Measurements from ENCODE around the gene PEX26.
"Not testable (repeated sequence)": the region's sequence is repeated elsewhere in the genome, so short reads cannot be mapped to it uniquely, and the experiment has no call there.

The PEX26 gene

DNA sequence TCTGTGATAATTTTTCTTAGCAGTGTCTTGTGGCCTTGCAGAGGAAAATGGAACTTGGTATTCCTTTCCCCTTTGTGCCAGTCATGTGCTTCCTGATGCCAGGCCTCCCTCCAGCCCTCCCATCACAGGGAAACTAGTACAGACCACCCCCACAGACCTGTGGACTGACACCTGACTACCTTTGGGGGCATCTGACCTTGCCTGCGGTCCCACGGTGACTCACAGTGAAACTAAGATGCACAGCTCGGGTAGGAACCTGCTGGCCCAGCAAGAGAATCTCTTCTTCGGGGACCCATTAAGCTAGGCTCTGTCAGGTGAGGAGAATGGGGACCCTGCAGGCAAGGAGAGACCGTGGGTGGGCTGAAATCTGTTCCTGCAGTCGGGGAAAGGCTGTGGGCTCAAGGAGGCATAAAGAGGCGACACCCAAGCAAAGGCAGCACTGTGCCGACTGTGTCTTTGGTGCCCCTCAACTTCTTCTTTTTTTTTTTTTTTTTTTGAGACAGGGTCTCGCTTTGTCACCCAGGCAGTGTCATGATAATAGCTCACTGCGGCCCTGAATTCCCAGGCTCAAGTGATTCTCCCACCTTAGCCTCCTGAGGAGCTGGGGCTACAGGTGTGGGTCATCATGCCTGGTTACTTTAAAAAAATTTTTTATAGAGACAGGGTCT, 20.8 kb upstream of the PEX26 start:
- no peak for DNase-seq (ENCODE audit: low read depth)

DNA sequence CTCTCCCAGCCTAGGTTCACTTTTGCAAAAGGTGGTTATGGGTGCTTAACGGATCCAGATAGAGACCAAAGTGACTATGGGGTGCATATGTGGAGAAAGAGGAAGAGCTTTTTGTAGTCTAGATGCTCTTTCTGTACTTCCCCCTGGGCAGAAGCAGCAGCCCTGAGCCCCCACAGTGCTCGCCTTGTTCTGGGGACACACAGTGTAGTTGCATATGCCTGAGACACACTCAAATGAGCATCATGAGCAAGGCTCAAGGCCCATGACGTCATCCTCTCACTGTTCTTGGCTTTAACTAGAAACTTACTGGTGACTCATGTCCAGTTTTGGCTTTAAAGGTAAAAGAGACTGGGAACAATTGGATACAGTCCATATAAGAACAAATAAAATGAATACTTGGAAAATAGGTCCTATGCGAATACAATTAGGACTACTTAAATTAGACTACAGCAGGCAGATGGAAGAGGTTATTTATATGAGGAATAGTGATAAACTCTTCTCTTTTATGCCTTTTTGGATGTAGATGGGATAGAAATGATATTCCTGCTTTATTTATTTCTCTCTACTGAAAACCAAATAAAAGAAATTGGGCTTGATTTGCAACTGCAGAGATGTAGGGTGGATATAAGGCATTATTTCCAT, 20.1 kb upstream of the PEX26 start:
- peak; percentile 97 for DNase-seq (ENCODE audit: low read depth)

DNA sequence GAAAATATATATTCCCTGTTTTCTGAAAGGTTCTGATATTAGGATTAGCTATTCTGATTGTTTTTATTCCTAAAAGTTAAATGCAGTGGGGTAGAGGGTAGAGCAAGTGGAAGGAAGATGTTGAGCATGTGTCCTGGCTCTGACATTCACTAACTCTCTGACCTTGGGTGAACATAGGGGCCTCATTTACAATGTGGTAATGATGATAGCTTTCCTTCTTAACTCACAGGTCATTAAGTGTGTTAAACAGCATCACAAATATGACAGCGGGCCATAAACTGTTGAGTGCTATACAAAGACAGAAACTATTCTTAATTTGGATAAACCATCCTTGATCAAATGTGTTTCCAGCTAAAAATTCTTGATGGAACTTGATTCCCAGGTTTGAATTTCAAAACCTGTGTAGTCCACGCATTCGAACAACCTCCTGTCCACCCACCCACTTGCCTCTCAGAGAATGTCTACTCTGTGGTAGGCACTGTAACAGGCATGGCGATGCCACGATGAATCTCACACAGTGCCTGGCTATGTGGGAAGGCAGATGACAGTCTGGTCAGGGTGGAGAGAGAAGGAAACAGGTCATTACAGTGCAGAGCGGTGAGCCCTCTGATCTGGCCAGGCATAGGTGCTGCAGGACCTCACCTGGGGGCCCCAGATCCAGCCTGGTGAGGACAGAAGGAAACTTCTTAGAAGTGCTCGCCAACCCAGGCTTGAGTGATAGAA, 19.3 kb upstream of the PEX26 start:
- no peak for DNase-seq (ENCODE audit: low read depth)

DNA sequence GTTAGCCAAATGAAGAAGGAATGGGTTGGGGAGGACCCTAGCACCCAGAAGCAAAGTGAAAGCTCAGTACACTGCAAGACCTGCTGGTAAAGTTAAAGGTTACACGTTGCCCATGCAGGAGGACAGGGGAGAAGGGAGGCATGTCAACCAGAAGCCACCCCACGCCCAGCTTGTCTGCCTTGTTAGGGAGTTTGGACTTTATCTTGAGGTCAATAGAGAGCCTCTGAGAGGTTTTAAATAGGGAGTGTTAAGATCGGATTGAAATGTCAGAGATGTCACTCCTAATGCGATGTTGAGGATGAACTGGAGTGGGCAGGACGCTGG, 18.7 kb upstream of the PEX26 start:
- DNase-seq (ENCODE audit: low read depth): no peak

DNA sequence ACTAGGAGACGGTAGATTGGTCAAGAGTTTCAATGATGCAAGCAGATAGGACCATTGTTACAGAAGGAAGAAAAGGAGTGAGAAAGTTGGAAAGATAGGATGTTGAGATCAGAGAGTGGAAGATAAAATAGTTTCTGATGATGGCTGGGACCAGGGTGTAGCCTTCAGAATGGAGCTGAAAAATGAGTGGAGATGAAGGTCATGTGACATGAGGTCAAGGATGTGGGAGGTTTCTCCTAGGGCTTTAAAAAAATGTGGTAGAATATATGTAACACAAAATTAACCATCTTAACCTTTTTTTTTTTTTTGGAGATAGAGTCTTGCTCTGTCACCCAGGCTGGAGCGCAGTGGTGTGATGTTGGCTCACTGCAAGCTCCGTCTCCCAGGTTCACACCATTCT, 18.3 kb upstream of the PEX26 start:
- no peak for DNase-seq (ENCODE audit: low read depth)

DNA sequence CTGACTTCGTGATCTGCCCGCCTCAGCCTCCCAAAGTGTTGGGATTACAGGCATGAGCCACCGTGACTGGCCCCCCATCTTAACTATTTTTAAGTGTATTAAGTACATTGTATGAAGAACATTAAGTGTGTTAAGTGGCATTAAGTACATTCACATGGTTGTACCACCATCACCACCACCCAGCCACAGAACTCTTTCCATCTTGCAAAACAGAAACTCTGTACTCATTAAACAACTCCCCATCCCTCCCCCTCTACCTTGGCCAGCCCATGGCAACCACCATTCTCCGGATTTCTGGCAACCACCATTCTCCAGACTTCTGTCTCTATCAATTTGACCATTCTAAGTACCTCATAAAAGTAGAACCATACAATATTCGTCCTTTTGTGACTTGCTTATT, 17.8 kb upstream of the PEX26 start:
- DNase-seq (ENCODE audit: low read depth): no peak

DNA sequence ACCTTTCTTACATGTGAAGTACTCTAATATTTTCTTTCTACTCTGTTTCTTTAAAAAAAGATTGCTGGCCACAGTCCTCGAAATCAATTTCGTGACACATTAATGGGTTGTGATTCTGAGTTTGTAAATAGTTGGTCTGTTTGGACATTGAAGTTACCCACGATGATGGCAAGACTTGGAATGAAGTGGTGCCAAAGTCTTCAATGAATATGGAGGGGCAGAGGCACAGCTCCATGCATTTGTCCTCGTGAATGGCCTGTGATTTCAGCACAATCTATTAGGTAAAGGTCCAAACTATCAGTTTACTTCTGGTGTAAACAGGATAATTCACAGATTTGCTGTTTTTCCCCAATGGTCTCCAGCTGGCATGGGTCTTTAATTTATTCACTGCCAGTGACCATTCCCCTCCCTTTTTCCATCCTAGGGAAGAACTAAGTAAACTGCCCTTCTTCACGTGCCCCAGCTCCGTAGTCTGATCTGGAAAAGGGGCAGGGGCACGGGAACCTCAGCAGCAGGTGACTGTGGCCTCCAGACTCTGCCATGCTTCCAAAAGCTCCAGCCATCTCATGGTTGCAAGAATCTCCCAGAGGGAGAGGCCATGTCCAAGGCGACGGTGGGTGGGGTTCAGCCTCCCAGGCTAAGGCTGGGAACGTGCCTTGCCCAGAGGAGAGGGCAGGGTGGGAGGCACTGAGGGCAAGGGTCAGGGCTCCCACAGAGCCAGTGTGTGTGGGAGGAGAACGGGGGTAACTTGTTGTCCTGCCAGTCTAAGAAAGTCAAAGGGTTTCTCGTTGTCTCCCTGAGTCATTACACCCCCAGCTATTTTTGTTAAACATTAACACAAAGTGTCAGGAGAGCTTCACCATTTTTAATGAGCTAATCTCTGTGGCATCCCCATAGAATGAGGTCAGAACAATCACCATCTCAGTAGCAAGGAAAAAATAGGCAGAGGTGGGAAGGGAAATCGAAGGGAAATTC, 16.9 kb upstream of the PEX26 start:
- peak; percentile 85 for DNase-seq (ENCODE audit: low read depth)

DNA sequence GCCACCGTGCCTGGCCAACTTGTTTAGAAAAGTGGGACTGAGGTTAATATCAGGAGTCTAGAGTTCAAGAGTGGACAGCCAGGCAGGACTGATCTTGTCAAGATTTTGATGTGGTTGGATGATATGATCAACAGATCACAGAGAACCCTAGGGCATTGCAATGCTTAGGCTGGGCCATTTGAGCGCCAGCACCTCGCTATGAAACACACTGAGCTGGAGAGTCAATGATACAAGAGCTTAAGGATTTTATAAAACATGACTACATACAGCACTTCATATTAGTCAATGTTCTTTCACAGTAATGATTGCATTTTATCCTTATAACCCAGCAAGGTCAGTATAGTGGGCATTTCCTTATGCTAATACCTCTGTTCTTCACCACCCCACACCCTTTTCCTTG, 15.4 kb upstream of the PEX26 start:
- DNase-seq (ENCODE audit: low read depth): no peak

DNA sequence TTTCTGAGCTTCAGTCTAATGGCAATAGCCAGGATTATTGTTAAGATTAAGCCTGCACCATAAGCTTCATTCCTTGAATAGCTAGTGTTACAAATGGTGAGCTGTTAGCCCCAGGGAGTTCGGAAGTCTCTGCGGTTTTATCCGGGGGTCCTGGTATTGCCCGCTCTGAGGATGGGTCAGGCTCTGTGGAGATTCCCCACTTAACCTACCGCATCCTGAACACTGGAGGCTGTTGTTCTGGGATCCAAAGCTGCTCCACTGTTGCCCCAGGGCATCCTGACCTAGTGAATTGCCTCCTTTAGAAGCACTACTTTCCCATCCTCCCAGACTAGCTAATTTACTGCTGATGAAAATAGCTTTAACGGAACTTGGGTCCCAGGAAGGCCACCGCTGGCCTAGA, 14.5 kb upstream of the PEX26 start:
- peak; percentile 94 for DNase-seq (ENCODE audit: low read depth)

DNA sequence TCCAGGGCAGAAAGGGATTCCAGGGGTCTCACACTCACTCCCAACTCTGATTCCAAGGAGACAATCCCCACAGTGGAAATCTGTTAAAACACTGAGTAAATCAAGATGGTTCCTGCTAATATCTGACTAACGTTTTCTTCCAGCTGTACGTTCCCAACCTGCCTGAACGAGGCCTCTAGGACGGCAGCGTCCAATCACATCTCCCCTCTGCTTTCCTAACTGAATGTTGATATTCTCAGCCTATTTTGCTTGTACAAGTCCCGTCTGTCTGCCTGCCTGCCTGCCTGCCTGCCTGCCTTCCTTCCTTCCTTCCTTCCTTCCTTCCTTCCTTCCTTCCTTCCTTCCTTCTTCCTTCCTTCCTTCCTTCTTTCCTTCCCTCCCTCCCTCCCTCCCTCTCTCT, 14.1 kb upstream of the PEX26 start:
- DNase-seq (ENCODE audit: low read depth): not testable (repeated sequence)

DNA sequence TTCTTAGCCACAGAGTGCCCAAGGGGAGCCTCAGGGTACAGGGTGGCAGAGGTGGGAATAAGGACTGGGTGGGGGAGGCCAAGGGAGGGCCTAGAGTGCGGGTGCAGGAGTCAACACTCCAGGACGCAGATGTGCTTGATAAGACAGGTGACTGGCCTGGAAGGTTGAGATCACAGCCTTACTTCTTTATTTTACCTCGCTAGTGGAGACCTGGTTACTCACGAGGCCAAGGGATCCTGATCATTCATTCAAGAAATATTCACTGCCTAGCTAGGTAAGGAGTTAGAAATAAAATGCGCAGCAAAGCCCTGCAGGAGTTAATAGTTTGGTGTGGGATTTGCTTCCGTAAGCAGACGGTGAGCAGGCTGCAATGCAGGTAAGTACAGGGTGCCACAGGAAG, 13.2 kb upstream of the PEX26 start:
- no peak for DNase-seq (ENCODE audit: low read depth)

DNA sequence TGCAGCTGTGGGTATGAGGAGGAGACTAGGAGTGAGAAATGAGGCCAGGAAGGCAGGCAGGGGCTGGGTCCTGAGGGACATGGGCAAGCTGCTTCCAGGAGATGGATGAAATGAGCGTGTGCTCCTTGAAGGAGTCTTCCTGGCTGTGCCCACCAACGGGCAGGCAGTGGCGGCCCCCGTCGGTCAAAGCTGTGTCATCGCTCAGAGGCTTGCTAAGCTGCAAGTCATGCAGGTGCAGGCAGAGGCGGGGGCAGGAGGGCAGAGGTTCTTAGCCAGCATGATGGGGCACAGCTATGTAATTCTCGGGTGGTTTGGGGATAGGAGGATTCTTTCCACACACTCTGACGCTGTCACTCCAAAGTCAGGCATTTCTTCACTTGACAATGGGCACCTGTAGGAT, 12.5 kb upstream of the PEX26 start:
- no peak for DNase-seq (ENCODE audit: low read depth)

DNA sequence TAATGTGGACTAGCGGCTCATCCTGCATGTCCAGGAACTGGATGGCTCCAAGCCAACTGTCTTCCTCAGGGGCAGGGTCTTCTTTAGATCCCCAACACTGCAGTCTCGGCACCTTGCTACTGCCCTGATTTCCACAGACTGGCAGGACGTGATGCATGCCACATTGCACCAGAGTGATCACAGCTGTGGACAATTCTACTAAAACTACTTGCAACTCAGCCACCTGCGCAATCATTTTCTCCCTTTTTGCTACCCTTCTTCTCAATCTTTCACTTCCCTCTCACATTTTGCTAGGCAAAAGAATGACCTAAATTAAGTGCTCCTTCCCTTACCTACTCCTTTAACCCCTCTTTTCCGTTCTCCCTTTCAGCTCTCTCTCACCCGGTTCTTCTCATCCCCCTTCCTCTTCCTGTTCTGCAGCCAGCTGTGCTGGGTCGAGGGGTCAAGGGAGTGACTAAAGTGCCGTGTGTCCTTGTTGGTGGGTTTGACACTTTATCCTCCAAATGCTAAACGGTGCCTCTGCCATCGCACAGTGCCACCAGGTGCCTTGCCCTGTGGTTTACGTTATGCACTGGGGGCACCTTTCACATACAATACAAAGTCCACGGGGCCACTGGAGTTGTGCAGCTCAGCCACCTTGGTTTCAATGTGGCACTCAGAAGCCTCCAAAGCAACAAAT, 11.5 kb upstream of the PEX26 start:
- no peak for DNase-seq (ENCODE audit: low read depth)

DNA sequence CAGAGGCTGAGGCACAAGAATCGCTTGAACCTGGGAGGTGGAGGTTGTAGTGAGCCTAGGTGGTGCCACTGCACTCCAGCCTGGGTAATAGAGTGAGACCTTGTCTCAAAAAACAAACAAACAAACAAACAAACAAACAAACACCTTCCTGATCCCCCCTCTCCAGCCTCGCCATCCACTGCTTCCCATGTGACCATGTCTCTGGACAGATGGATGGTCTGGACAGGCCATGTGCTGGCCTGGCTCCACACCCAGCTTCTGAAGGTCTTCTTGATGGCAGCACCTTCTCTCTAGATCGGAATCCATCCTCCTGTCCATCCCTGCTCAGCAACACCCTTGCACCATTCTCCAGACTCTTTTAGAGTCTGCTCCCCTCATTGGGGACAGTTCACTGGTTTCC, 10.7 kb upstream of the PEX26 start:
- no peak for DNase-seq (ENCODE audit: low read depth)

DNA sequence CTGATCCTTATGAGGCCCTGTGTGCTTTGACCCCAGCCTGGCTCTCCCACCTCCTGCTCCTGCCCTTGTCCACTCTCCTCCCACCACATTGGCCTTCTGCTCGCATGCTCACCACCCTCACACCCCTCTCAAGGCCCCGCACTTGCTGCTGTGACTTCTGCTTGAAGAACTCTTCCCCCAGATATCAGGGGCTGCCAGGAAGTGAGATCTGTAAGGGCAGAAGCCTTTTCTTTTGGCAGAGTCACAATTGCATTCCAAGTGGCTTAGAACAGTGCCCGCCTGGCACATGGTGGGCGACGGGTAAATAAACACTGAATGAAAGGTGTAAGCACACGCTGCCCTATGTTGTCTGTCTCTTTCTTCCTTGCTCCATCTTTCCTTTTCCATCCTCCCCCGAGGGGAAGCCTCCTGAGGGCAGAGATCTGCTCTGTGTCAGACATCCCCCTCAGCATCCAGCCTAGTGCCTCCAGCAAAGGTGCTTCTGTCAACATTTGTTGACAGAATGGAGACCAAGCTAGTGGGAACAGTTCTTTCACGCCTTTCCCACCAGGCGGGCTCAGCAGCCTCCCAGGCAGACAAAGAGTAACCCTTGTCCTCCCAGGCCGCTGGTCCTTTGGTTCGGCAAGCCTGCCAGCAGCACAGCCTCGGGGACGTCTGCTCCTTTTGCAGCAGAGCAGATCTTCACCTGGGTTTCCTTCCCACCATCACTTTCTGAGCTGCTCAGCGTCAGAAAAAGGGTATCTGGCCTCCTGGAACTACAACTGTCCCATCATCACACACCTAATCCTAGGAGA, 10.0 kb upstream of the PEX26 start:
- peak; percentile 29 for DNase-seq (ENCODE audit: low read depth)

DNA sequence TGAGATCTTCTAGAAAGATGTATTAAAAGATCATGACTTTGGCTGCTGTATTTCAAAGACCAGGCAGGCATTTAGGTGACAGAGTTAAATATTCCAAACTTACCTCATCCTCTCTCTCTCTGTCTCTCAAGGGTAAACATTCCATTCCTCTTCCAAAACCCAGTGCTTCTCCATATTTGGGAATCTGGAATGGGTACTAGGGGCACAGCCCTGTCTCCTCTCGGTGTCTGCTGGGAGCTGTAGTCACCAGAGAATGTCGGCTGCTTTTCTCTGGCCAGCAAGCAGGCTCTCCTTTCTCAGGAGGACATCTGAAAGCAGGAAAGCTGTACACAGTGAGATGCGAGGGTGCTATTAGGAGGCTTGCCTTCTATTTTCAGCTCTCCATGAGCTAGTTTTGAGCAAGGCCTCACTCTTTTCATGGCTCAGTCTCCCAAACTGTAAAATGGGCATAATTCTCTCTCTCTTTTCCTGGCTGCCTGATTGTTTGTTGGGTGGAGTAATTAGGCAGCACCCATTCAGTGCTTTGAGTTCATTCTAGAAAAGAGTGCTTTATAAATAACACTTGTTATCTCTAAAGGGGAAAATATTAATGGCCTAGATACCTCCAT, 9.3 kb upstream of the PEX26 start:
- DNase-seq (ENCODE audit: low read depth): peak; percentile 91

DNA sequence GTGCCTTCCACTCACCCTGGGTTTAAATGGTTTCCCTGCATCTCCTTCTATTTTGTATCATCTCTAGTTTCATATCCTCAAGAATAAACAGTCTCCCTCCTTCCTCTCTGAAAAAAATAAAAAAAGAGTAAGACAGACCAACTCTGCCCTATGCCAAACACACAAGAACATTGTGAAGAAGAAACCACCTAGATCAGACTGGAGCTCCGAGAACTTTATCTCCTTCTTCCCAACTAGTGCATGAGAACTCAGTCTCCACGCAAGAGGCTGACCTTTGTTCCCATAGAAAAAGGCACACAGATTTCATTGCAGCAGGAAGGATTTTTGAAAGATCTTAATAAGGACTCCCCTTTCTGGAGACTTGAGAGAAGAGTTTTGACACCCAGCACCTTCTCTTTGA, 8.7 kb upstream of the PEX26 start:
- DNase-seq (ENCODE audit: low read depth): no peak

DNA sequence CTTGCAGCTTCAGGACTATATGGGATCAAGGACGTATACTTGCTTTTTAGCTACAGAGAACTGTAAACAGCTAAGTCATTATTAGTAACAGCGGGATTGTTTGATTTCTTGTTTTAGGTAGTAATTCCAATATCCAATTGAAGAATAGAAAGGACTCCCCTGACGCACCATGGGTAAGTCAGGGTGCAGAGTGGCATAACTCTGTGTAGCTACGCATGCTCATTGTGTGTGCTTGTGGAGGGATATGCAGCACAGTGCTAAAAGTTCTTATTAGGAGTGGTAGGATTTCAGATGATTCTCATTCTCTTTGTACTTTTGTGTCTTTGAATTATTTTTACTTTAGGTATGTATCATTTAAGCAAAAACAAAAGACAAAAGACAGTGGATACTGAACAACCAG, 7.7 kb upstream of the PEX26 start:
- no peak for DNase-seq (ENCODE audit: low read depth)

DNA sequence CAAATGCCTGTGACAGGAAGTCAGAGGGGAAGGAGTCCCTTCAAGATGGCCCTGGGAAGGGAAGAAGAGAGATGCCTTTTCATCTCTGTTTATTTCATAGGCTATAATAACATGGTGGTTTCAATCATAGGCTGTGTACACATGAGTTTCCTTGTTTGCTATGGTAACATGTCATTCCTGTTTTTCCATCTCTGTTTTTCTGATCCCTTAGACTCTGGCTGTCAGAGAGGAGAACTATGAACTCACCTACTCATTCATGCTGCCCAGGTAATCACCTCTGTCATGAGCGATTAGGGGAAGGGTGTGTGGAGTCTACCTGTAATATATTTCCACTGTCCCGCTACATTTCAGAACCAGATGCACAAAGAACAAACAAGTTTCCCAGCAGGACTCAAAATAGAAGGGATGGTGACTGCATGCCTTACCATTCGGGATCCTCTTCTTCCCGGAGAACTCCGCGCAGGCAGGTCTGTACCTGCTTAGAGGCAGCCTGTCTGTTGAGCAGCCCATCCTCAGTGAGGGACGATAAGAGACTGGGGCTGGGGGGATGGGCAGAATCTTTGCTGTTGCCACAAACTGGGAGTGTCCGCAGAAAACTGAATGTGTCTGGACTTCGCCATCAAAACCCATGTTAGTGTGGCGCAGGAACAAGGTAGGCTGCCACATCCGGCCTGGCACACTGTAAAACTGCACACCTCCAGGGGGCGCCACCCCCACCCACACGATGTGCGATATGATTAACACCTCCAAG, 7.1 kb upstream of the PEX26 start:
- no peak for DNase-seq (ENCODE audit: low read depth)

All from EH (cell line).